HG02973 (cell line): Measurements from ENCODE around the gene DDX60.
"Not testable (repeated sequence)": the region's sequence is repeated elsewhere in the genome, so short reads cannot be mapped to it uniquely, and the experiment has no call there.

ENCODE experiments used
- ATAC-seq: cut with Tn5 transposase; IDR thresholded peaks from one replicate; pipeline ENCODE4 v1.9.1; 2021; ENCODE audit warnings: moderate library complexity; ENCODE audit not compliant: unreplicated experiment

Gene DDX60

GRCh38 chr4:168318266-168318895 is at the start of gene DDX60:
TSS of gene DDX60 (minus strand) at chr4:168318752. CDS start at chr4:168311259, 7,493 bp downstream.
- peak; percentile 99 for ATAC-seq

GRCh38 chr4:168367065-168367464 is 48.5 kb upstream of the DDX60 start:
- ATAC-seq: no peak

- ATAC-seq: no peak
Observed at GRCh38 chr4:168362025-168362401, 43.5 kb upstream of the DDX60 start.

- ATAC-seq: peak; percentile 76
Observed at GRCh38 chr4:168361365-168362024, 42.9 kb upstream of the DDX60 start.

- no peak for ATAC-seq
Observed at GRCh38 chr4:168360271-168360670, 41.7 kb upstream of the DDX60 start.

GRCh38 chr4:168357941-168358340 is 39.4 kb upstream of the DDX60 start:
- ATAC-seq: no peak

GRCh38 chr4:168353746-168354145 is 35.2 kb upstream of the DDX60 start:
- no peak for ATAC-seq

- no peak for ATAC-seq
Observed at GRCh38 chr4:168337550-168337940, 19.0 kb upstream of the DDX60 start.

- no peak for ATAC-seq
Observed at GRCh38 chr4:168336837-168337549, 18.4 kb upstream of the DDX60 start.

GRCh38 chr4:168335621-168336020 is 17.1 kb upstream of the DDX60 start:
- ATAC-seq: no peak

- no peak for ATAC-seq
Observed at GRCh38 chr4:168334053-168334452, 15.5 kb upstream of the DDX60 start.

- not testable (repeated sequence) for ATAC-seq
Observed at GRCh38 chr4:168330575-168330974, 12.0 kb upstream of the DDX60 start.

GRCh38 chr4:168325591-168325990 is 7.0 kb upstream of the DDX60 start:
- ATAC-seq: no peak

- ATAC-seq: no peak
Observed at GRCh38 chr4:168321006-168321405, 2.5 kb upstream of the DDX60 start.

- ATAC-seq: no peak
Observed at GRCh38 chr4:168319486-168320019, 1.0 kb upstream of the DDX60 start.

GRCh38 chr4:168317621-168318020 is 931 bp downstream of the DDX60 start:
- ATAC-seq: no peak

- no peak for ATAC-seq
Observed at GRCh38 chr4:168309781-168310180, 8.8 kb downstream of the DDX60 start.

- ATAC-seq: no peak
Observed at GRCh38 chr4:168308912-168309311, 9.6 kb downstream of the DDX60 start.

GRCh38 chr4:168306476-168306875 is 12.1 kb downstream of the DDX60 start:
- ATAC-seq: no peak

- no peak for ATAC-seq
Observed at GRCh38 chr4:168304744-168305459, 13.7 kb downstream of the DDX60 start.

GRCh38 chr4:168303430-168303829 is 15.1 kb downstream of the DDX60 start:
- not testable (repeated sequence) for ATAC-seq
